ENCODE data around the gene MT4.

Gene MT4

GRCh38 chr16:56605475-56605874, 40.6 kb downstream of the MT4 start:
- no peak for DNase-seq

- peak; percentile 96 for DNase-seq
Observed at GRCh38 chr16:56606071-56606475, 41.2 kb downstream of the MT4 start.

- DNase-seq = peak; percentile 82
Observed at GRCh38 chr16:56606476-56607108, 41.7 kb downstream of the MT4 start.

DNA sequence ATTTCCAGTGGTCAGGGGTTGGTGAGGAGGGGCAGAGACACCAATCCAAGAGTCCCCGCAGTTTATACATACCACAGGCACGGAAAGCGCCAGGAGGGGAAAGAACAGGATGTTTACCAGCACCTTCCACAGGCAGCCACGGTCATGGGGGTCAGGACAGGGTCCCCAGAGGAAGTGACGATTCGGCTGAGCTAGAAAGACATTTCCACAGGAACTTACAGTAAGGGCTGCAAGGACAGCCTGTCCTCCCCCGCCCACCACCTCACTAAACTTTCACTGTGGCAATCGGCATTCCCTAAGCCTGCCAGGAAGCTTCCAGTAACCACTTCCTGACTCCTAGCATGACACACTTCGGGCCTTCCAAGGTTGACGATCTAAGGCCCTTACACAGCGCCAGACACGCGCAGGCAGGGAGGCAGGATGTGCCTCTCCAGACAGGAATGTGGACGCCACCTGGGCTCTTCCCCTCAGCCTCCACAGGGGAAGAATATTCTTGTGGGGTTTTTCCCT, 42.3 kb downstream of the MT4 start:
- peak; percentile 99 for DNase-seq

GRCh38 chr16:56607675-56608042, 42.8 kb downstream of the MT4 start:
- DNase-seq = no peak

- peak; percentile 97 for DNase-seq
Observed at GRCh38 chr16:56608043-56608875, 43.4 kb downstream of the MT4 start, which contains the start of gene MT2A. Gene MT2A (plus strand): TSS chr16:56608584. CDS start chr16:56608656, 72 bp downstream.

GRCh38 chr16:56608876-56609462, 44.1 kb downstream of the MT4 start:
- DNase-seq = no peak

DNA sequence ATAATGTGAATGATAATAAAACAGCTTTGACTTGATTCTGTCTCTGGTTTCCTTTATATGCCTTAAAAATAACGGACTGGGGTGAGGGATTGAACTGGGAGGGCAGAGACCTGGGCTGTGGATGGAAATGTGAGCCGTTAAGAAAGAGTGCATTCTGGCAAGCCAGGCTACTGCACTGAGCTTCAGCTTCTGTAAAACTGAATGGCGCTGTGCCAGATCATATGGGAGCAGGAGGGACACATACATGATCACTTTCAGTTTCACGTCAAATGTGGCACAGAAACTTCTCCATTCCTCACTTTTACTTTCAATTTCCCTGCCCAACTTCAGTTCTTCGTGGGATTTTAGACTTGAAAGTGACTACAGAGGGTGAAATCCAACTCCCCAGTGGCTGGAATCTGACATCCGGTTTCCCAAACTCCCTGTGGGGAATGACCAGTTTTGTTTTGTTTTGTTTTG, 44.6 kb downstream of the MT4 start:
- peak; percentile 57 for DNase-seq

- DNase-seq = peak; percentile 65
Observed at GRCh38 chr16:56610017-56610608, 45.2 kb downstream of the MT4 start.

DNA sequence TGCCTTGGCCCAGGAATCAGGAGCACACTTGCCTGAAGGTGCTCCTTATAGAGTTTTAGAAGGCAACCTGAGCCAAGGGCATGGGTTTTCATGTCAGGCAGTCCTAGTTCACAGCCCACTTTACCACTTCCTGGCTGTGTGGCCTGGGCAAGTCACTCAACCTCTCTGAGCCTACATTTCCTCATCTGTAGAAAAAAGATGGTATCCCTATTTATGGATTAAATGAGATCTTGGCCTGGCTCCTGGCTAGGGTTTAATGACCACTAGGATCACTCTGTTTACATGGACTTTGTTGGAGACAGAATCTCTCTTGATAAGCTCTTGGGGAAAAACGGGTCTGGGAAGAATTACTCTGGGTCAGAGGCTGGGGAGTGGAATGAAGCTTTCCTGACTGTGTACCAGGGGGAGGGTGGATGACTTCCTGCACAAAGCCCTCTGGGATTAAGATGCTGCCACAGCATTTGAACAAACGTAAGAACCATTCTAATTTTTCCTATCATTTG, 45.8 kb downstream of the MT4 start:
- DNase-seq = no peak

DNA sequence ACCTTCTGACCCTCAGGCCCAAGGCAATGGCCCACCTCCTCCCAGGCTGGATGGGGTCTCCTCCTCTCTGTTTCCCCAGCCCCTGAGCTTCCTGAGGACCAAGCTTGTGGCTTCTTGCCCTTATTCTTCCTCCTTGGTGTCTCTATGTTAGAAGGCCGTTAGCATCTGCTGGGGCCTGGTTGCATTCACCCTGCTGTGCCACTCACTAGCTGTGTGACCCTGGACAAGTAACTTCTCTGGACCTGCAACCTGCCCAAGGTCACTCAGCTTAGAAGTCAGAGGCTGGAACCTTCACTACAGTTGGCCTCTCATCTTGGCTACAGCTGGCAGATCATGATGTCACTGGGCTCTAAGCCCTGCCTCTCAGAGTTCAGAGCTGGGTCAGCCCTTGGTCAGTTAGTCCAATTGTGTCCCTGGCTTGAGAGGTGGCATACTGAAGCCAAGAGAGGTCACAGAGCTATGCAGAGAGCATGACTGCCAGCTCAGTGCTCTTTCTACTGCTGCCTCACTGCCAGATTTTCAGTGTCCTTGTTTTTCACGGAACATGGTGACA, 46.5 kb downstream of the MT4 start:
- DNase-seq = no peak

- DNase-seq = no peak
Observed at GRCh38 chr16:56613706-56614105, 48.8 kb downstream of the MT4 start.

DNA sequence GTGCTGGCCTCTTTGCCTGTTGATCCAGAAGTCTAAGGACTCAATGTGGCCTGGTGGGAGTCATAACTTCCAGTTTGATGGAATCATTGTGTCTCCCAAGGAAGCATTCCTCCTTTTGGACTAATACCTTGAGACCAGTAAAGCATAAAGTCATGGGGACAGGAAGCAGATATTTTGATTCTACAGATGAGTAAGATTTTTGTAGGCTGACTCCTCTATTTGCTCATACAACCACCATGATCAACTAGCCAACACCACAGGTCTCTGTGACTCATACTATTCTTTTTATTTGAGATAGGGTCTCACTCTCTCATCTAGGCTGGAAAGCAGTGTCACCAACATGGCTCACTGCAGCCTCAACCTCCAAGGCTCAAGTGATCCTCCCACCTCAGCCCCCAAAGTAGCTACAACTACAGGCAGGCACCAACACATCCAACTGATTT, 49.7 kb downstream of the MT4 start:
- peak; percentile 80 for DNase-seq

- DNase-seq = peak; percentile 40
Observed at GRCh38 chr16:56615353-56615752, 50.5 kb downstream of the MT4 start.

DNA sequence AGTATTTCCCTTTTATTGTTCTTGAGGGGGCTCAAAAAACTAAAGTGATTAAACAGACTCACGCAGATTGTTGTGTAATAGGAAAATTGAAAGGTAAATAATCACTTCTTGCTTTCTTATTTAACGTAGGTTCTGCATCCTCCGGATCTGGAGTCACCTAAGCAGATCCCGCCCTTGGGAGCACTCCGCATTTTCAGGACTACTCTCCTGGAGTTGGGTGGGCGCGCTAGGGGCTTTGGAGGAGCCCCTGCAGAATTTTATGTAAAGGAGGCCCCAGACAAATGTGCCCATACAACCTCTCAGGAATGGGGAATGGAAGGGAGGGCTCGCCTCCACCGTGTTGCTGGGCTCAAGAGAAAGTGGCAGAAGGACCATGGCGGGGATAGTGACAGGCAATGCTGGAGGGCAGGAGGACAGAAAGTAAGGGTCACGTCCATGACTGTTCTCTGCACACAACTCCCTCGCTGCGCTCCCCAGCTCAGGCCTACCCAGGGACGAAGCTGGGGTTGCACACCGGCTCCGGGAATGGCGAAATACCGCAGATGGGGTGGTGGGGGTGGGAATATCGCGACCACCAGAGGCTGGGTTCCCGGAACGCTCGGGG, 51.8 kb downstream of the MT4 start:
- no peak for DNase-seq

DNA sequence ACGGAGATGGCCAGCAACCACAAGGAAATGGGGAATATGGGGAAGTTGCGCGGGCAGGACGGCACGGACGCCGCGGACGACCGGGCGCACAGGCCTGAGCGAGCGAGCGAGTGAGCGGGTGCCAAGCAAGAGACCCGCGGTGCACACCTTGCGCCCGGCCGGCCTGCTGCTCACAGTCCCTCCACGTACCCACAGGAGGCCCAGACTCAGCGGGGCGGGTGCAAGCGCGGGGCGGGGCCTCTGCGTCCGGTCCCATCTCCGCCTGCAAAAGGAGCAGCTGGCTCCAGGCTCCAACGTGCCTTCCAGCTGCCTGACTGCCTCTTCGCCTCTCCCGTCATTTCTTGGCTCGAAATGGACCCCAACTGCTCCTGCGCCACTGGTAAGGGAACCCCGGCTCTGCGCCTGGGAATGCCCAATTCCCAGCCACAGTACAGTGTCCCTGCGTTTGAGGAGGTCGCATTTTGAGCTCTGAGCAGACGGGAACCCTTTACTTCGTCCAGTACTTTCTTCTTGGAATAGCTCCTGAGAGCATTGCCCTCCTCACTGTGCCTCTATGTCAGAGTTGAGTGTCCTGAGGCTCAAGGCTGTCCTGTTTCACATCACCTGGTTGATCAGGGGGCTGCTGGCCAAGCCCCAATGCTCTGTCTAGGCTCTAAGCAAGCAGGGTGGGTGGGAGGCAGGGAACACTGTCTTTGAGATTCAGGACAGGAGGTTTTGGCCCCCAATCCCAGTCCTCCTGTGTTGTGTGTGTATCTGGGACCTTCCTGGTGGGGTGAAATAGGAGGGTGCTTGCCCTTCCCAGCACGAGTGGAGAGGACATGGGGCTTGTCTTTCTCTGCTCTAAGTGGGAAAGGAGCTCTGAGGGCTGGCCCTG, 52.6 kb downstream of the MT4 start:
- no peak for DNase-seq

DNA sequence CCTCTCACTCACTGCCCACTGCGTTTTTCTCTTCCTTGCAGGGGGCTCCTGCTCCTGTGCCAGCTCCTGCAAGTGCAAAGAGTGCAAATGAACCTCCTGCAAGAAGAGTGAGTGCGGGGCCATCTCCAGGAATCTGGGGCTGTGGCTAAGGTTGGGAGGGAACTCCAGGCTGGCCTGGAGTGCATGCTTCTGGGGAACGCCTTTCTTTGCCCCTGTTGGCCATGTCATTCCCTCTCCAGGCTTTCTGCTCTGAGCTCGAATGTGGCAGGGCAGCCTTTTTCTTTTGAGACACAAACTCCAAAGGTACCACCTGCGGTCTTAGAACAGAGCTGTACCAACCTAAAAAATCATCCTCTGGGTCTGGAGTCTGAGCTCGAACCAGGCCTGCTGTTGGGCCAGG, 53.3 kb downstream of the MT4 start:
- no peak for DNase-seq
